ENCODE results near the gene TET3.

- TF ChIP-seq POLR2A (IDR thresholded peaks at IDR 0.05; ENCODE audit: low read depth, low read length) (no peak), POLR2AphosphoS5 (IDR thresholded peaks at IDR 0.05; ENCODE audit: low read depth, low read length) (no peak)
Measured at GRCh38 chr2:74029714-74030397, 45.1 kb downstream of the TET3 start.
